Activated B cell treated with CpG ODN at 0.5 μM for 24 hours (primary cell): Measurements from ENCODE around the gene PIGB. TPM values are rescaled to one million over a fixed set of nuclear protein-coding genes. Genes with fewer than 3 reads are reported as not detected.

Experiments used
- ATAC-seq: fragments of 200-7000 bp; cut with Tn5 transposase; one replicate; pipeline ENCODE4 v1.10.0; 2021; ENCODE audit warnings: low read depth, mild to moderate bottlenecking, moderate library complexity
- CTCF ChIA-PET: fragments of 350-600 bp; sonication (Branson Sonifier 250); formaldehyde crosslinking; loops from one replicate; lab custom pipeline; 2021; ENCODE audit warnings: antibody characterized with exemption; lab: Charles Lee
- POLR2A ChIA-PET: fragments of 350-600 bp; sonication (Branson Sonifier 250); formaldehyde crosslinking; loops from one replicate; lab custom pipeline; 2021; ENCODE audit warnings: antibody characterized with exemption; lab: Charles Lee
- DNase-seq: peaks from one replicate; pipeline ENCODE4 v3.0.0; 2022
- H3K27ac Mint-ChIP-seq: one replicate; pipeline ENCODE4 v1.8.0; 2020; ENCODE audit warnings: mixed read lengths
- H3K27me3 Mint-ChIP-seq: one replicate; pipeline ENCODE4 v1.8.0; 2021; ENCODE audit warnings: mixed read lengths
- H3K36me3 Mint-ChIP-seq: one replicate; pipeline ENCODE4 v1.8.0; 2021; ENCODE audit warnings: low read depth, mixed read lengths
- H3K4me1 Mint-ChIP-seq: one replicate; pipeline ENCODE4 v1.8.0; 2021; ENCODE audit warnings: mixed read lengths
- H3K4me3 Mint-ChIP-seq: one replicate; pipeline ENCODE4 v1.8.0; 2020; ENCODE audit warnings: mild to moderate bottlenecking, mixed read lengths
- H3K9me3 Mint-ChIP-seq: one replicate; pipeline ENCODE4 v1.8.0; 2020; ENCODE audit warnings: mixed read lengths
- intact Hi-C: fragments of 100-400 bp; cut with micrococcal nuclease; formaldehyde crosslinking; loops from one replicate; pipeline ENCODE4 v1.15.1; 2024
- total RNA-seq: library from RNA; stranded (reverse); gene quantifications from 2 replicates; pipeline ENCODE4 v1.2.3, GENCODE V29; 2022
- TF ChIP-seq, protein P1 (sequence below): fragments of 200-600 bp; IDR thresholded peaks from one replicate; pipeline ENCODE4 v1.8.0; 2022; ENCODE audit warnings: antibody characterized with exemption, mild to moderate bottlenecking

PIGB gene
- total RNA-seq, 1 donor from 2014 or later: 29.8 TPM

DNA sequence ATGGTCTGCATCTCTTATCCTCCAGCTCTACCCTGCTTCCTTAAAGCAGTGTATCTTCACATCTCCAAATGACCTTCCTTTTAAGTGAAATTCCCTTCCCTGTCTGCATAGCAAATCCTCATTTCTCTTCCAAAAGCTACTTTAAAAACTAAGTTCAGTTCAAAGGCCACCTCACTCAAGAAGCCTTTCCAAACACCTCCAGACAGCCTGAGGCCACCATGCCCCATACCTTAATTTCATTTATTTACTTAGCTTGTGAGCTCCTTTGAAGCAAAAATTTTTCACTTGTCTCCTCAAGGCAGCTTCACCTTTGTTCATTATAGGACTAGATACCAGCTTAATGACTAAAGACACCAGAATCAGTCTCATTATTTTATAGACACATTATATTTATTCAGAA lies 39.4 kb downstream of the PIGB start:
- TF ChIP-seq, protein P1, sequence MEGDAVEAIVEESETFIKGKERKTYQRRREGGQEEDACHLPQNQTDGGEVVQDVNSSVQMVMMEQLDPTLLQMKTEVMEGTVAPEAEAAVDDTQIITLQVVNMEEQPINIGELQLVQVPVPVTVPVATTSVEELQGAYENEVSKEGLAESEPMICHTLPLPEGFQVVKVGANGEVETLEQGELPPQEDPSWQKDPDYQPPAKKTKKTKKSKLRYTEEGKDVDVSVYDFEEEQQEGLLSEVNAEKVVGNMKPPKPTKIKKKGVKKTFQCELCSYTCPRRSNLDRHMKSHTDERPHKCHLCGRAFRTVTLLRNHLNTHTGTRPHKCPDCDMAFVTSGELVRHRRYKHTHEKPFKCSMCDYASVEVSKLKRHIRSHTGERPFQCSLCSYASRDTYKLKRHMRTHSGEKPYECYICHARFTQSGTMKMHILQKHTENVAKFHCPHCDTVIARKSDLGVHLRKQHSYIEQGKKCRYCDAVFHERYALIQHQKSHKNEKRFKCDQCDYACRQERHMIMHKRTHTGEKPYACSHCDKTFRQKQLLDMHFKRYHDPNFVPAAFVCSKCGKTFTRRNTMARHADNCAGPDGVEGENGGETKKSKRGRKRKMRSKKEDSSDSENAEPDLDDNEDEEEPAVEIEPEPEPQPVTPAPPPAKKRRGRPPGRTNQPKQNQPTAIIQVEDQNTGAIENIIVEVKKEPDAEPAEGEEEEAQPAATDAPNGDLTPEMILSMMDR: no peak
- H3K27ac Mint-ChIP-seq: no peak overlapping the region
- POLR2A ChIA-PET: no interaction called here
- peaks cover 60% of the 10 kb centered on the region for H3K36me3 Mint-ChIP-seq
- no peaks in the 10 kb centered on the region for H3K27me3 Mint-ChIP-seq
- no peaks in the 10 kb centered on the region for H3K4me1 Mint-ChIP-seq
- CTCF ChIA-PET: interaction anchor here (0.8 kb wide), 1 partner anchor 81 kb away, joined by 3 read pairs; no protein-coding TSS in a partner anchor
- no peak overlapping the region for H3K4me3 Mint-ChIP-seq
- no peak for DNase-seq
- H3K9me3 Mint-ChIP-seq: no peaks in the 10 kb centered on the region
- ATAC-seq: no peak
- intact Hi-C loops: no loop called here

DNA sequence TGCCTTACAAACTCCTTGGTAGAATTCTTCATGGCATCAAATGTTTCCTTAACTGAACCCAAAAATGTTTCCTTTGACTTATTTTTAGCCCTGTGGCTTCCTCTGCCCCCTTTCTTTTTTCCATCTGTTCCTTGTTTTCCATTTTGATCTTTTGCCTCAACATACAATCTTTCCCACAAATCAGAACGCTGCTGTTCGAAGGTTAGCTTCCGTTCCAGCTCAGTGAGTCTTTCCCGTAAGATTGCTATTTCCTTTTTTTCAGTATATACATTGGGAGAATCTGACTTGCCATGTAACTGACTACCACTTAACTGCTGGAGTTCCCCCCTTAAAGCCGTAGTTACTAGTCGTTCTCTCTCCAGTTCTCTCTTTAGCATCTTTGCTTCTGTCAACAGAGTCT lies 41.2 kb downstream of the PIGB start:
- DNase-seq: no peak
- peak overlapping the region; percentile 36 for H3K27ac Mint-ChIP-seq
- TF ChIP-seq, protein P1: no peak
- no peaks in the 10 kb centered on the region for H3K9me3 Mint-ChIP-seq
- H3K4me3 Mint-ChIP-seq: no peak overlapping the region
- ATAC-seq: no peak
- CTCF ChIA-PET: no interaction called here
- POLR2A ChIA-PET: no interaction called here
- no peaks in the 10 kb centered on the region for H3K4me1 Mint-ChIP-seq
- peaks cover 58% of the 10 kb centered on the region for H3K36me3 Mint-ChIP-seq
- intact Hi-C loops: loop anchor here (2.0 kb wide), 1 partner anchor 49 kb away; the partner anchor contains the start of genes CCPG1 and PIERCE2
- no peaks in the 10 kb centered on the region for H3K27me3 Mint-ChIP-seq

DNA sequence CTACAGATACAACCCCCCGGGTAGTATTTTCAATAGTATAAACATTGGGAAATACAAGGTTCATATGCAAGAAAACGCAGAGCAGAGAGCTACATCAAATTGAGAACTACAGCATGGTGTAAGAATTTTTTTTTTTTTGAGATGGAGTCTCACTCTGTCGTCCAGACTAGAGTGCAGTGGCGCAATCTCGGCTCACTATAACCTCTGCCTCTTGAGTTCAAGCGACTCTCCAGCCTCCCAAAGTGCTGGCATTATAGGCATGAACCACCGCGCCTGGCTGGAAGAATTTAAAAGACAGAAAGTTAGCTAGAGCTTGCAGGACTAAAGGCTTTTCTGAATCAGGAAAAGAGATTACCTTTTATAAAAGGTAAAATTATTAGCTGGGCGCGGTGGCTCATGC lies 42.0 kb downstream of the PIGB start:
- H3K4me3 Mint-ChIP-seq: no peak overlapping the region
- DNase-seq: no peak
- TF ChIP-seq, protein P1: no peak
- intact Hi-C loops: loop anchor here (2.0 kb wide), 1 partner anchor 48 kb away; the partner anchor contains the start of genes CCPG1 and PIERCE2
- ChIA-PET CTCF (no interaction called here), POLR2A (no interaction called here)
- no peaks in the 10 kb centered on the region for H3K9me3 Mint-ChIP-seq
- no peaks in the 10 kb centered on the region for H3K4me1 Mint-ChIP-seq
- ATAC-seq: no peak
- peaks cover 51% of the 10 kb centered on the region for H3K36me3 Mint-ChIP-seq
- H3K27ac Mint-ChIP-seq: no peak overlapping the region
- H3K27me3 Mint-ChIP-seq: no peaks in the 10 kb centered on the region

DNA sequence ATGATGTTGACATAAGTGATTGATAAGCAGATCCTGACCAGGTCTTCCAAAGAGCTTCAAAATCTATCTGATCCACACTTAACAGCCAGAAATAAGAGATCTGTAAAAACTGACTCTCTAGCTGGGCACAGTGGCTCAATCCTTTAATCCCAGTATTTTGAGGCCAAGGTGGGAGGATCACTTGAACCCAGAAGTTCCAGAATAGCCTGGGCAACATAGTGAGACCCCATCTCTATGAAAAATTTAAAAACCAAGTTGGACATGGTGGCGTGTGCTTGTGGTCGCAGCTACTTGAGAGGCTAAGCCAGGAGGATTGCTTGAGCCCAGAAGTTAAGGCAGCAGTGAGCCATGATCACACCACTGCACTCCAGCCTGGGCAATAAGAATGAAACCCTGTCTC lies 43.6 kb downstream of the PIGB start:
- TF ChIP-seq, protein P1: no peak
- POLR2A ChIA-PET: no interaction called here
- Mint-ChIP-seq H3K36me3 (peaks cover 43% of the 10 kb centered on the region), H3K27ac (no peak overlapping the region), H3K9me3 (no peaks in the 10 kb centered on the region), H3K4me3 (no peak overlapping the region), H3K27me3 (no peaks in the 10 kb centered on the region), H3K4me1 (no peaks in the 10 kb centered on the region)
- ATAC-seq (no peak), DNase-seq (no peak)
- CTCF ChIA-PET: no interaction called here
- intact Hi-C loops: no loop called here

DNA sequence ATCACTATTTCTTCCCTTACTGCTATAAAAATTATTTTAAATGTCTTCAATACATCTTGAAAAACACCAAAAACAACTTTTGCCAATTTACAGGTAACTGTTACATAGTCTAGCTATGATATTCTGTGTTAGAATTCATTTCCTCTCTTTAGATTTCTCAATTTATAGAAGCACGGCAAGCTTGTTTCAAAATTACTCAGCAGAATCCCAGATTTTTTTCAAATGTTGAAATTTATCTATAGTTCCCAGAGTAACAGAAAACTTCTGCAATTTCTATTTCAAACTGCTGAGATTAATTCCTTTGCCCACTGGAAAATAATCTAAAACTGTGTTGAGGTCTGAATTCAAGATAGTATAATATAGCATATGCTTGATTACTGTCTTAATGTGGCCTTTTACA lies 48.0 kb downstream of the PIGB start:
- DNase-seq (no peak), ATAC-seq (no peak)
- Mint-ChIP-seq H3K36me3 (peaks cover 49% of the 10 kb centered on the region), H3K27ac (no peak overlapping the region), H3K4me3 (no peak overlapping the region), H3K27me3 (no peaks in the 10 kb centered on the region), H3K4me1 (no peaks in the 10 kb centered on the region), H3K9me3 (no peaks in the 10 kb centered on the region)
- ChIA-PET POLR2A (no interaction called here), CTCF (no interaction called here)
- intact Hi-C loops: no loop called here
- TF ChIP-seq, protein P1: no peak
